AG10803 (cell line): Measurements from ENCODE around the gene FAAP20.

Experiments
- DNase-seq: peaks from one replicate; pipeline ENCODE4 v3.0.0; 2010; ENCODE audit warnings: low read depth
- H3K4me3 ChIP-seq: 2 replicates; pipeline ENCODE4 v1.5.1; 2011; ENCODE audit warnings: mild to moderate bottlenecking, low read length, control low read depth
- TF ChIP-seq, protein P1 (sequence below): conservative IDR thresholded peaks from 2 replicates; pipeline ENCODE4 v1.5.1; 2011; ENCODE audit warnings: mild to moderate bottlenecking, low read length, control low read depth, inconsistent platforms

The FAAP20 gene

DNA sequence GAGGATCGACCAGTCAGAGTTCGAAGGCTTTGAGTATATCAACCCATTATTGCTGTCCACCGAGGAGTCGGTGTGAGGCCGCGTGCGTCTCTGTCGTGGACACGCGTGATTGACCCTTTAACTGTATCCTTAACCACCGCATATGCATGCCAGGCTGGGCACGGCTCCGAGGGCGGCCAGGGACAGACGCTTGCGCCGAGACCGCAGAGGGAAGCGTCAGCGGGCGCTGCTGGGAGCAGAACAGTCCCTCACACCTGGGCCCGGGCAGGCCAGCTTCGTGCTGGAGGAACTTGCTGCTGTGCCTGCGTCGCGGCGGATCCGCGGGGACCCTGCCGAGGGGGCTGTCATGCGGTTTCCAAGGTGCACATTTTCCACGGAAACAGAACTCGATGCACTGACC is 9.6 kb downstream of the FAAP20 start:
- no peak for DNase-seq
- H3K4me3 ChIP-seq = no peak overlapping the region
- TF ChIP-seq, protein P1, sequence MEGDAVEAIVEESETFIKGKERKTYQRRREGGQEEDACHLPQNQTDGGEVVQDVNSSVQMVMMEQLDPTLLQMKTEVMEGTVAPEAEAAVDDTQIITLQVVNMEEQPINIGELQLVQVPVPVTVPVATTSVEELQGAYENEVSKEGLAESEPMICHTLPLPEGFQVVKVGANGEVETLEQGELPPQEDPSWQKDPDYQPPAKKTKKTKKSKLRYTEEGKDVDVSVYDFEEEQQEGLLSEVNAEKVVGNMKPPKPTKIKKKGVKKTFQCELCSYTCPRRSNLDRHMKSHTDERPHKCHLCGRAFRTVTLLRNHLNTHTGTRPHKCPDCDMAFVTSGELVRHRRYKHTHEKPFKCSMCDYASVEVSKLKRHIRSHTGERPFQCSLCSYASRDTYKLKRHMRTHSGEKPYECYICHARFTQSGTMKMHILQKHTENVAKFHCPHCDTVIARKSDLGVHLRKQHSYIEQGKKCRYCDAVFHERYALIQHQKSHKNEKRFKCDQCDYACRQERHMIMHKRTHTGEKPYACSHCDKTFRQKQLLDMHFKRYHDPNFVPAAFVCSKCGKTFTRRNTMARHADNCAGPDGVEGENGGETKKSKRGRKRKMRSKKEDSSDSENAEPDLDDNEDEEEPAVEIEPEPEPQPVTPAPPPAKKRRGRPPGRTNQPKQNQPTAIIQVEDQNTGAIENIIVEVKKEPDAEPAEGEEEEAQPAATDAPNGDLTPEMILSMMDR = no peak

DNA sequence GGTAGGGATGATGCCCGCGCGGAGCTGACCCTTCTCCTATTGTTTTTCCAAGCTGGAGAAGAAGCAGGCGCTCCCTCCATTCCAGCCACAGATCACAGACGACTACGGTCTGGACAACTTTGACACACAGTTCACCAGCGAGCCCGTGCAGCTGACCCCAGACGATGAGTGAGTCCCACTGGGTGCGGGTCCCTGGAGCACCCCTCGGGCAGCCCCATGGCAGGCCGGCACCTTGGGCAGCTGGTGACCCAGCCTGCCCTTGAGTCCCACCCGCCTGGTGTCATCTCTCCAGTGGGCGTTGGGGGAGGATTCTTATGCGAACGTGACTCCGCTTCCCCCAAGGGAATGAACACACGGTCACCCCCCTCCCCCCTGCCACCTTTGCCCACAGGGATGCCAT is 10.0 kb downstream of the FAAP20 start:
- no peak for DNase-seq
- H3K4me3 ChIP-seq = no peak overlapping the region
- TF ChIP-seq, protein P1 = no peak

DNA sequence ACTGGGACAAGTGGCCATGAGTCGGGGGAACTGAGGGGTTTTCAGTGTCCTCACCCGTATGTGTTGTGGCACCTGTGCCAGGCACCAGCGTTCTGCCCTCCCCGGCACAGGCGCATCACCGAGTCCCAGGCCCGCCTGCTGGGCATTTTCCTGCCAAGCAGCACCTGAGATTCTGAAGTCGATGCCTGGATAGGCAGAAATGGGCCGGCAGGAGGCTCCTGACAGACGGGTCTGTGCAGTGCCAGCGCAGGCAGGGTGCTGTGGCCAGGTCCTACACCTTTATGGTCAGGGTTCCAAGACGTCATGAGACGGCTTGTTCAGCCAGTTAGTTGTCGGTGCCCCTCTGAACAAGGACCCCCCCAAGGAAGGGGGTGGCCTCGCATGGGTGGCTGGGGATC is 10.6 kb downstream of the FAAP20 start:
- H3K4me3 ChIP-seq = no peak overlapping the region
- TF ChIP-seq, protein P1 = no peak
- no peak for DNase-seq

DNA sequence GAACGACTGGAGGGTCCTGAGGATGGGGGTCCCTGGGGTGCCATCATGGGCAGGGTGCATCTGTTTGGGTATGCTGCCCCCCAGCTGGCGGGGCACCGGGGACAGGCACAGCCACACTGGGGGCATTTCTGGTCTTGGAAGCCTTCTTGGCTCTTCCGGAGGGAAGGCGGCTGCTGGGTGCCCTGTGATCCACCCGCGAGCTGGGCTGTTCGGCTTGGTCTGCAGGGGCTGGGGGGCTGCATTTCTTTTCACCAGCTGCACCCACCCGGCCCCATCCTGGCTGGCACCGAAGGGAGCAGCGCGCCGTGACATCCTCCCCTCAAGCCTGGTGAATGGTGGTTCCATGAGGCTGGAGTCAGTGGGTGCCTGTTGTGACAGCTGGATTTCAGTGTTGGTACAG is 12.2 kb downstream of the FAAP20 start:
- no peak overlapping the region for H3K4me3 ChIP-seq
- TF ChIP-seq, protein P1 = no peak
- DNase-seq = no peak

DNA sequence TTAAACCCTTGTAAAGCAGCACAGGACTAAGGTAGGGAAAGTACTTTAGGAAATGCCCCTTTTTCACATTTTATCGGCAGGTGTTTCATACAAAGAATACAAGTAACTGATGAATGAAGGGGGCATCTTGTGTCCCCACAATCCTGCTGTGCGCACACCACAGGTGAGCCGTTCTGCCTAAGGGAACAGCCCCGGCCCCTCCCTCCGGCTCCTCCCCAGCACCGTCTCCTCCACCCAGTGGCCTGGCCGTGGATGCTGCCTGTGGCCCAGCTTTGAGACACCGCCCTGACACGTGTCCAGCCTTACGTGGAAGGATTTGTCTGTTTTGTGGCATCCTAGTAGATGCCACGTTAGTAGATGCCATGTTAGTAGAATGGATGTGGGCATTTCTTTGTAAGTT is 12.8 kb downstream of the FAAP20 start:
- no peak for DNase-seq
- no peak overlapping the region for H3K4me3 ChIP-seq
- TF ChIP-seq, protein P1 = no peak

DNA sequence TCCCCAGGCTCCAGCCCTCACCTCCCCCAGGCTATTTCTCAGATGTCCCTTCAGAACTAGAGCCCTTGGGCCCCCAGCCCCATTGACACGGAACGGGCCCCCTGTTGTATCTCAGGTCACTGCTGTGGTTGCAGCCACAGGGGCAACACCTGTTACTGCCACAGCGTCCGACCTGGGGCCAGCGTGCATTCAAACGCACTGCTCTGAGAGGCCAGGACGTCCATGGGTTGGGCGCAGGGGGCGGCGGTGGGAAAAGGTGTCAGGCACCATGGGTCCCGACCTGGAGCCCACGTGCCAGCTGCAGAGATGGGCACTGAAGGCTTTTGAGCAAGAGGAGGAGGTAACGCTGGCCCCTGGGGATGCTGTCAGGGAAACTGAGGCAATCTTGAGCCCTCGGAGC is 13.3 kb downstream of the FAAP20 start:
- H3K4me3 ChIP-seq = no peak overlapping the region

More for the DNA sequence above, 13.3 kb downstream of the FAAP20 start:
- DNase-seq = no peak
- TF ChIP-seq, protein P1 = no peak
